Fibroblast of villous mesenchyme (primary cell): ENCODE data around the gene DBF4B. TPM values are rescaled to one million over a fixed set of nuclear protein-coding genes. Genes with fewer than 3 reads are reported as not detected.

Experiments used
- DNase-seq: peaks from one replicate; pipeline ENCODE4 v3.0.0-alpha.2; 2010; ENCODE audit warnings: low read depth
- H3K4me3 ChIP-seq: 2 replicates; pipeline ENCODE4 v1.5.1; 2011; ENCODE audit warnings: low read depth, mild to moderate bottlenecking, low read length
- total RNA-seq: library from RNA; depleted of rRNA; stranded (reverse); fragments of >200 nt; gene quantifications from 2 replicates; pipeline ENCODE4 v1.2.3, GENCODE V29; 2012
- TF ChIP-seq, protein P1 (sequence below): IDR thresholded peaks from 2 replicates; pipeline ENCODE4 v1.5.1; 2012; ENCODE audit warnings: low read depth, mild to moderate bottlenecking, low read length; ENCODE audit not compliant: insufficient read depth

Gene DBF4B
- total RNA-seq, 1 donor = 7.8 TPM

DNA sequence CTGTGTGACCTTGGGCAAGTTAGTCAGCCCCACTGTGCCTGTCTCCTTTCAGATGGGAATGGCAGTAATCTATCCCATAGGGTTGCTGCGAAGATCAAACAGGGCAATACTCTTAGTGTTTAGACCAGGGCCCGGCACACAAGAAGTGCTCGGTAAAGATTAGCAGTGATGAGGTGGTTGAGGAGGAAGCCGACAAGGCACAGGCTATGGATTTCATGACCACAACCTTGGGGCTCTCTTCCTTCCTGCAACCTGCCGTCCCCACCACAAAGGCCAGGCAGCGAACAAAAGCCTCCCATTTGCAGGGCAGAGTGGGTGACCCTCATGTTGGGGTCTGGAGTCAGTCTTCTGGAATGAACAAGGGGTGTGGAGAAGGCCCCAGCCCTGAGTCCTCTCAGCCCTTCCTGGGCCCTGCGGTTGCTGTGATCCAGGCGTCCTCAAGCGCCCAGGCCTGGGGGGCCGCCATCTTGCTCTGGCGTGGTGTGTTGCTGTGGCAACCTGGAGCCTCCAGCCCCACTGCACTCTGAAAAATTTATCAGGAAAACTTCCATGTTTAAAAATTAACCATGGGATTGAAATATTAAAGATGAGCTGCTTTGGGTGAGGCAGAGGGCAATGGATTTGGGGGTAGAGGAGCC is 60.2 kb downstream of the DBF4B start:
- TF ChIP-seq, protein P1, sequence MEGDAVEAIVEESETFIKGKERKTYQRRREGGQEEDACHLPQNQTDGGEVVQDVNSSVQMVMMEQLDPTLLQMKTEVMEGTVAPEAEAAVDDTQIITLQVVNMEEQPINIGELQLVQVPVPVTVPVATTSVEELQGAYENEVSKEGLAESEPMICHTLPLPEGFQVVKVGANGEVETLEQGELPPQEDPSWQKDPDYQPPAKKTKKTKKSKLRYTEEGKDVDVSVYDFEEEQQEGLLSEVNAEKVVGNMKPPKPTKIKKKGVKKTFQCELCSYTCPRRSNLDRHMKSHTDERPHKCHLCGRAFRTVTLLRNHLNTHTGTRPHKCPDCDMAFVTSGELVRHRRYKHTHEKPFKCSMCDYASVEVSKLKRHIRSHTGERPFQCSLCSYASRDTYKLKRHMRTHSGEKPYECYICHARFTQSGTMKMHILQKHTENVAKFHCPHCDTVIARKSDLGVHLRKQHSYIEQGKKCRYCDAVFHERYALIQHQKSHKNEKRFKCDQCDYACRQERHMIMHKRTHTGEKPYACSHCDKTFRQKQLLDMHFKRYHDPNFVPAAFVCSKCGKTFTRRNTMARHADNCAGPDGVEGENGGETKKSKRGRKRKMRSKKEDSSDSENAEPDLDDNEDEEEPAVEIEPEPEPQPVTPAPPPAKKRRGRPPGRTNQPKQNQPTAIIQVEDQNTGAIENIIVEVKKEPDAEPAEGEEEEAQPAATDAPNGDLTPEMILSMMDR = no peak
- H3K4me3 ChIP-seq = no peak overlapping the region
- no peak for DNase-seq

DNA sequence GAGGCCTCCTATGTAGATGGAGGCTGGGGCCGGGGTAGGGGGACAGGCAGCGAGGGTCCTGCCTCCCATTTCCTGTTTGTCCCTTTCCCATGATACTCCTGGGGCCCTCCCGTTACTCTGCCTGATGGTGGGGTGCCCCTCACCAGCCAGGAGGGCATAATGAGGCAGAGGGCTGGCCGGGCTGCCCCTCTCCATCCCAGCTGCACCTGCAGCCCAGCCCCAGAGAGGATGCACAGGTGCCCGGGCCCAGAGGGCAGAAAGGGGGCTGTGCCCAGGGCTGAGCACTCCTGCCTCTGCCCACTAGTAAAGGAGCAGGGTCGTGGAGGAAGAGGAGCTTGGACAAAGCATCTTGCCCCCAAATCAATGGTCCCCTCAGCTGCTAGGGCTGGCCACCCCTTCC is 60.8 kb downstream of the DBF4B start:
- DNase-seq = no peak
- TF ChIP-seq, protein P1 = no peak

DNA sequence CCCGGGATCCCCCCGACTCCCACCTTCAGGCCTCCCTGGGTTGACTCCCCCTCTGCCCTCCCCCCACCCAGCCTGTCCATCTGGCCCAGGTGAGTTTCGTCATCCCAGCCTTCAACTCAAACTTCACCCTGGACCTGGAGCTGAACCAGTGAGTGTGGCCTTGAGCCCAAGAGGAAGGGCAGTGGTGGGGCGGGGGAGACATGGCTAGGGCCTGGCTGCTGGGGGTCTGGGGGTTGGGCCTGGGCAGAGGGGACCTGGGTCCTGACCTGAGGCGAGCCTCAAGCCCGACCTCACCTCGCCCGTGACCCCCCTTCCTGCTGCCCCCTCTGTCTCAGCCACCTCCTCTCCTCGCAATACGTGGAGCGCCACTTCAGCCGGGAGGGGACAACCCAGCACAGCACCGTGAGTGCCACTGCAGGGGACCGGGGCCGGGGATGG is 61.2 kb downstream of the DBF4B start:
- no peak overlapping the region for H3K4me3 ChIP-seq
- TF ChIP-seq, protein P1 = no peak
- DNase-seq = no peak

More for the DNA sequence above, 60.8 kb downstream of the DBF4B start:
- H3K4me3 ChIP-seq = no peak overlapping the region

DNA sequence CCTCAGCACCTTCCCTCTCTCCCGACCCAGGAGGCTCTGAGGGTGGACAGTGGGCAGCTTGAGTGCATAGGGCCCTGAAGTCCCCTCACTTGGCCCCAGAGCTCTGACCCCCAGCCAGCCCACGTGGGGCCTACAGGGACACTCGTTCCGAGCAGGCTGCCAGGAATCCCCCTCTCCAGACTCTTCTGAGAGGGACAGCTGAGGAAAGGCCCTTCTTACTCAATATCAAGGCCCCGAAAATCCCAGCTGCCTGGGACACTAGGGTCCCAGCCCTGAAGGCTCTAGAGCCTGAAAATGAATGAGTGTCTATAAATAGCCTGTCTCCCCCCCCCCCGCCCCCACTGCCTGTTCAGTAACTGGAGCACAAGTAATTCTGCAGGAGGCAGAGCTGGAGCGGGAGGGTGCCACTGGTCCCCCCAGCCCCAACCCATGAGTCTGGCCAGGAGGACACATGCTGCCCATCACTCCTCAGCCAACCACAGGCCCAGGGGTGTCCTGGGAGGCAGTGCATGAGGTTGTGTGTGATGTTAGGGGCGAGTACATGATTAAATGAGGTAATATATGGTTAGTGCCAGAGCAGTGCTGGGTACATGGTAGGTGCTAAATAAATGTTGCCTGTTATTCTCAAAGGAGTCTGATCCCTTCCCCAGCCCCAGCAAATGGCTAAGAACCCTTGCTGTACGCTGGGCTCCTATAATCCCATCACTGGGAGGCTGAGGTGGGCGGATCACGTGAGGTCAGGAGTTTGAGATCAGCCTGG is 61.9 kb downstream of the DBF4B start:
- TF ChIP-seq, protein P1 = no peak
- no peak overlapping the region for H3K4me3 ChIP-seq
- DNase-seq = no peak

DNA sequence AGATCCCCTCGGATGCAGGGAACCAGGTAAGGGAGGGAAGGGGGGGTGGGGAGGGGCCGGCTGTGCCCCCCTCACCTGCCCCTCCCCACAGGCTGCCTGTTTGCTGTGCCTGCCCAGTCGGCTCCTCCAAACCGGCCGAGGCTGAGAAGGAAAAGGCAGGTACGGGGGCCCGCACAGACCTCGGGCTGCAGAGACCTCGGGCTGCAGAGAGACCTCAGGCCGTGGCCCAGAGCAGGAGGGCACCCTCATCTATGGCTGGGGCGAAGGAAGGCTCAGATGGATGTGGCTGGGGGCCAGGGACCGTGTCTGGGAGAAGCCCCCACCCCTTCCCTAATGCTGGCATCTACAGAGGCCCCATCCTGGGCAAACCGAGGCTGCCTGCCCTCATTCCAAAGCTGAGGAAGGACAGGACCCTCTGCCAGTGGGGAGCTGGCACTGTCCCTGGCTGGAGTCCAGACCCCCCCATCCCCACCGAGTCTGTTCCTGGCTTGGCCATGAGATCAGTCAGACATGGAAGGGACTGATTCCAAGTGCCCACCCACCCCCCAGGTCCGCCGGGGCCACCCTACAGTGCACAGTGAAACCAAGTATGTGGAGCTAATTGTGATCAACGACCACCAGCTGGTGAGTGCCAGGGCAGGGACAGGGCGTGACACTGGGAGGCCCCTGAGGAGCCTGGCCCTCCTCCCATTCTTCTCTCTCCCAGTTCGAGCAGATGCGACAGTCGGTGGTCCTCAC is 64.0 kb downstream of the DBF4B start:
- TF ChIP-seq, protein P1 = no peak

DNA sequence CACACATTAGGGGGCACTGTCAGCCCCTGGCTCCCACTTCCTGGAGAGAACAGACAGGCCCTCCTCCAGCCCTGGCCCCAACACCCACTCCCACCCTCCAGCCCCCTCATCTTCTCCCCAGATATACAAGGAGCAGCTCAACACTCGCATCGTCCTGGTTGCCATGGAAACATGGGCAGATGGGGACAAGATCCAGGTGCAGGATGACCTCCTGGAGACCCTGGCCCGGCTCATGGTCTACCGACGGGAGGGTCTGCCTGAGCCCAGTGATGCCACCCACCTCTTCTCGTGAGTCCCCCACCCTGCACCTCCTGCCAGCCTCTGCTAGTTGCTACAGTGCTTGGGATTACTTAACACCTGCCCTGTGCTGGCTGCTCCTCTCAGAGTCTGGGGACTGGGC is 64.7 kb downstream of the DBF4B start:
- DNase-seq = no peak

More for the DNA sequence above, 64.0 kb downstream of the DBF4B start:
- no peak for DNase-seq
- H3K4me3 ChIP-seq = no peak overlapping the region

More for the DNA sequence above, 64.7 kb downstream of the DBF4B start:
- H3K4me3 ChIP-seq = no peak overlapping the region
- TF ChIP-seq, protein P1 = no peak
